GM18909 (cell line): ENCODE data around the gene SIAE.

ENCODE experiments used
- ATAC-seq: cut with Tn5 transposase; IDR thresholded peaks from one replicate; pipeline ENCODE4 v1.9.1; 2021; ENCODE audit warnings: mild to moderate bottlenecking; ENCODE audit not compliant: unreplicated experiment, poor library complexity

The SIAE gene

DNA sequence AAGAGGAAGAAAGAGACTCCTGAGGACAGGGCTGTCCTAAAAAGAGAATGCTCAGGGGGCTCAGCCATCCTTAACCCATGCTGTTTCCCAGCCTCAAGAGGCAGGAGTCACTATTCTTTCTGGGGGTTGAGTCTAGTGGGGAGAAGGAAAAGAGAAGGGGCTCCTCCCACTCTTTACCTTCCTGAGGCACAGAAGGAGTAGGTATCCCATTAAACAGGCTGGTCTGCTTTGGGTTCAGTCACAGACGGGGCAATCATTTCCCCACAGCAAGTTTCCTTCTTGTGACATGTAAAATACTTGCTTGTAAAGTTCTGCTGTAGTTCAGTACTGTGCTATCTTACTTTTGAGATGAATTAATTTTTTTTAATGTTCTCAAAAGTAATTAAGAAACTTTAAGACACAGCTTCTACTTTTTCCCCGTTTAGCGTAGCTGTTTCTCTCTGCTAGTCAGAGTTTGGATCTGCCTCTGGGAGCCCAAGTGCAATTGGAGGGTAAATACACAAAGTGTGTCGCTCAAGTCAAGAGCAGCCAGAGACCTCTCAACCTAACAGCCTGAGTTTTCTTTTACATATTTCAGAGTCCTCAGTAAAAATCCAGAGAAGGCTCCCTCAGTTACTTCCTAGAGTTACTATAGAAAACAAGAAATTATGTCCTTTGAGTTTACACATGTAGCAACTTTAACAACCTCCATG is 88.7 kb downstream of the SIAE start:
- ATAC-seq = no peak

DNA sequence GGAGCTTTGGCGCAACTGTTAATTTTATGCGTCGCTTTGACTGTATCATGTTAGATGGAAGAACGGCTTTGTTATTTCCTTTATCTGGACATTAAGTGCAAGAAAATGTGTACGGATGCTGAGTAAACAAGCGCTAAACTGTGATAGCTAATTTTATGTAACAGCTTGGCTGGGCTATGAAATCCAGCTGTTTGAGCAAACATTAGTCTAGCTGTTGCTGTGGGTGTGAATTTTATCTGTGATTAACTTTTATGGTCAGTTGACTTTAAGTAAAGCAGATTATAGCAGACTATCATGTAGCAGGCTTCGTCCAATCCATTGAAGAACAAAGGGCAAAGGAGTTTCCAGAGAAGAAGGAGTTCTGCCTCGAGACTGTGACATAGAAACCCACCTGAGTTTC is 89.8 kb downstream of the SIAE start:
- ATAC-seq = no peak
